PC-9 (cell line): ENCODE results near the gene TCTN2. TPM values are rescaled to one million over a fixed set of nuclear protein-coding genes. Genes with fewer than 3 reads are reported as not detected.

Experiments
- BruUV-seq: library from RNA; stranded (reverse); fragments of 400-500 nt; replicated peaks from 2 replicates; lab custom pipeline; 2021; lab: Mats Ljungman, UMichigan
- CTCF ChIA-PET: fragments of 300-600 bp; sonication (Branson Sonifier 250); formaldehyde crosslinking; loops from one replicate; lab custom pipeline; 2022; ENCODE audit warnings: antibody characterized with exemption; lab: Charles Lee
- POLR2A ChIA-PET: fragments of 300-600 bp; sonication (Branson Sonifier 250); formaldehyde crosslinking; loops from one replicate; lab custom pipeline; 2022; ENCODE audit warnings: antibody characterized with exemption; ENCODE audit not compliant: unreplicated experiment; lab: Charles Lee
- DNase-seq, 2 experiments: peaks; one replicate each; pipeline versions ENCODE4 v3.0.0 to v3.0.0-alpha.2; 2015 to 2022; ENCODE audit warnings: mixed read lengths in 1 of 2
- H2AFZ ChIP-seq: fragments of 200-600 bp; sonication (generic); 2 replicates; pipeline ENCODE4 v1.8.1; 2017; ENCODE audit warnings: antibody characterized with exemption
- H3F3A ChIP-seq: fragments of 200-600 bp; sonication (generic); 2 replicates; pipeline ENCODE4 v1.8.1; 2017; ENCODE audit warnings: antibody characterized with exemption, mild to moderate bottlenecking, low read depth; ENCODE audit not compliant: insufficient read depth
- H3K27ac ChIP-seq: fragments of 200-600 bp; sonication (generic); 2 replicates; pipeline ENCODE4 v1.6.1; 2016; ENCODE audit warnings: mixed run types
- H3K27me3 ChIP-seq: fragments of 200-600 bp; sonication (generic); 2 replicates; pipeline ENCODE4 v1.6.1; 2016; ENCODE audit warnings: low read depth, mixed run types; ENCODE audit not compliant: insufficient read depth
- H3K36me3 ChIP-seq: fragments of 200-600 bp; sonication (generic); 2 replicates; pipeline ENCODE4 v1.6.1; 2016; ENCODE audit warnings: low read depth, mixed run types
- H3K4me1 ChIP-seq: fragments of 200-600 bp; sonication (generic); replicated peaks from 2 replicates; pipeline ENCODE4 v1.6.1; 2016; ENCODE audit warnings: mixed run types; ENCODE audit not compliant: insufficient read depth
- H3K4me2 ChIP-seq: fragments of 200-600 bp; sonication (generic); 2 replicates; pipeline ENCODE4 v1.6.1; 2017; ENCODE audit warnings: mixed run types
- H3K4me3 ChIP-seq: fragments of 200-600 bp; sonication (generic); 2 replicates; pipeline ENCODE4 v1.6.1; 2016; ENCODE audit warnings: mixed run types
- H3K79me2 ChIP-seq: fragments of 200-600 bp; sonication (generic); 2 replicates; pipeline ENCODE4 v1.6.1; 2017; ENCODE audit warnings: low read depth, mixed run types
- H3K9me2 ChIP-seq: fragments of 200-600 bp; sonication (generic); 2 replicates; pipeline ENCODE4 v1.8.1; 2017; ENCODE audit warnings: mild to moderate bottlenecking; ENCODE audit not compliant: insufficient read depth
- H3K9me3 ChIP-seq: fragments of 200-600 bp; sonication (generic); 2 replicates; pipeline ENCODE4 v1.8.1; 2016; ENCODE audit warnings: low read depth; ENCODE audit not compliant: insufficient read depth
- H4K20me1 ChIP-seq: fragments of 200-600 bp; sonication (generic); 2 replicates; pipeline ENCODE4 v1.8.1; 2017; ENCODE audit not compliant: insufficient read depth
- CTCF ChIP-seq: fragments of 200-600 bp; sonication (generic); conservative IDR thresholded peaks from 2 replicates; pipeline ENCODE4 v1.6.1; 2017; ENCODE audit warnings: mixed run types, antibody characterized with exemption, mild to moderate bottlenecking, moderate library complexity
- EZH2 ChIP-seq: fragments of 200-600 bp; sonication (generic); IDR thresholded peaks from 2 replicates; pipeline ENCODE4 v1.8.0; 2017; ENCODE audit warnings: antibody characterized with exemption, low read depth
- intact Hi-C: fragments of 100-400 bp; cut with micrococcal nuclease; formaldehyde crosslinking; loops from one replicate; pipeline ENCODE4 v1.10.0; 2022; ENCODE audit not compliant: unreplicated experiment
- total RNA-seq: library from RNA; stranded (reverse); gene quantifications from 2 replicates; pipeline ENCODE4 v1.2.3, GENCODE V29; 2021

TCTN2 gene
- total RNA-seq, 1 experiment from 2014 or later = 21.9 TPM

DNA sequence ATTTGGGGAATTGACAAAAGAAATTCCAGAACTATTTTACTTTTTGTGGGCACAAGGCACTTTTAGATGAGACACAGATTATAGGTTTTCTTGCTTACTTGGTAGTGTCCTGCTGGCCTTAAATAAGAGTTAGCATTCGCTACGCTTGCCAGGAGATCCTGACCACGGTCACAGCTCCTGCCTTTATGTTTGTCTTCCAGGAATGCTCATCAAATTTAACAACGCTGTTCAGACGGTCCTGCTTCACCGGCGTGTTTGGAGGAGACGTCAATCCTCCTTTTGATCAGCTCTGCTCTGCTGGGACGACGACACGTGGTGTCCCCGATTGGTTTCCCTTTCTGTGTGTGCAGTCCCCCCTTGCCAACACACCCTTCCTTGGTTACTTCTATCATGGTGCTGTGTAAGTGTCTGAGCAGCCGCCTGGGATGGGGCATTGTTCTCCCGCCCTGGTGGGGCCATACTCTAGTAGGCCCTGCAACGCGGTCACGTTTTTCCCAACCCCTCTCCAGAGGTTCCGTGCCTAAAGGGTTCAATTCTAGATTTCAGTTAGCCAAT, 15.8 kb downstream of the TCTN2 start:
- no peak overlapping the region for H2AFZ ChIP-seq
- H4K20me1 ChIP-seq = no peaks in the 10 kb centered on the region
- BruUV-seq = no TSS peak
- POLR2A ChIA-PET = no interaction called here
- no peaks in the 10 kb centered on the region for H3K27me3 ChIP-seq
- H3K9me2 ChIP-seq = no peaks in the 10 kb centered on the region
- H3K4me1 ChIP-seq = no peaks in the 10 kb centered on the region
- no peaks in the 10 kb centered on the region for H3K9me3 ChIP-seq
- CTCF ChIA-PET = interaction anchor here (0.6 kb wide), 1 partner anchor 23 kb away, joined by 3 read pairs; no protein-coding TSS in a partner anchor
- intact Hi-C loops = no loop called here
- TF ChIP-seq EZH2 (no peak), CTCF (no peak)
- no peak for DNase-seq
- H3K27ac ChIP-seq = no peak overlapping the region
- no peaks in the 10 kb centered on the region for H3K36me3 ChIP-seq
- H3K4me3 ChIP-seq = no peak overlapping the region
- no peaks in the 10 kb centered on the region for H3F3A ChIP-seq
- H3K79me2 ChIP-seq = no peaks in the 10 kb centered on the region
- no peak overlapping the region for H3K4me2 ChIP-seq

DNA sequence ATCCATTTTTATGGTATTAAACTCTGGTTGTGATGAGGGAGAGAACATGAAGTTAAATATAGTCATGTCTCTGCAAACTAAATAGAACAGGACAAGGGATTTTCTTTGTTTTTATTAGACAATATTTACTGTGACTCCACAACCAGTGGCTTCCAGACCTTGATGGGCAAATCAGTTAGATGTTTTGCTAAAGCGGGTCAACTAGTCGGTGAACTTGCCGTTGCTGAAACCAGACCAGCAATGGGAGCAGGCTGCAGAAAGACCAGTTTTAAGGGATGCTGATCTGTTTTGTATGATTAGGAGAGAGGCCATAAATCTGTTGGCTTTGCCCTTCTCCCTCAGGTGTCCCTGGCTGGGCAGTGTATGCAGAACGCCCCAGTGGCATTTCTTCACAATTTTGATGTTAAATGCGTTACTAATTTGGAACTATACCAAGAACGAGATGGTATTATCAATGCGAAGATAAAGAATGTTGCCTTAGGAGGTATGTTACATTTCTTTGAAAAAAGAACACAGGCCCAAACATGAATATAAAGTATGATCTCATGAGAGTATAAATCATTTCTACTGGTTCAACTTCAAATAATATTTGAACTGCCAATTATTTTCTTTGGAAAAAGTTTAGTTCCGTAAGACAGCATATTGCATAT, 19.4 kb downstream of the TCTN2 start:
- H3K4me2 ChIP-seq = no peak overlapping the region
- intact Hi-C loops = no loop called here
- H3K9me3 ChIP-seq = no peaks in the 10 kb centered on the region
- H3K9me2 ChIP-seq = no peaks in the 10 kb centered on the region
- no peak overlapping the region for H3K4me3 ChIP-seq
- no peaks in the 10 kb centered on the region for H3K36me3 ChIP-seq
- no peak for DNase-seq
- no peaks in the 10 kb centered on the region for H3K4me1 ChIP-seq
- ChIA-PET POLR2A (no interaction called here), CTCF (no interaction called here)
- H3K27ac ChIP-seq = no peak overlapping the region
- no peak overlapping the region for H2AFZ ChIP-seq
- H3K27me3 ChIP-seq = no peaks in the 10 kb centered on the region
- H3F3A ChIP-seq = no peaks in the 10 kb centered on the region
- TF ChIP-seq CTCF = no peak
- no peak for TF ChIP-seq EZH2
- BruUV-seq = no TSS peak
- H3K79me2 ChIP-seq = no peaks in the 10 kb centered on the region
- no peaks in the 10 kb centered on the region for H4K20me1 ChIP-seq

DNA sequence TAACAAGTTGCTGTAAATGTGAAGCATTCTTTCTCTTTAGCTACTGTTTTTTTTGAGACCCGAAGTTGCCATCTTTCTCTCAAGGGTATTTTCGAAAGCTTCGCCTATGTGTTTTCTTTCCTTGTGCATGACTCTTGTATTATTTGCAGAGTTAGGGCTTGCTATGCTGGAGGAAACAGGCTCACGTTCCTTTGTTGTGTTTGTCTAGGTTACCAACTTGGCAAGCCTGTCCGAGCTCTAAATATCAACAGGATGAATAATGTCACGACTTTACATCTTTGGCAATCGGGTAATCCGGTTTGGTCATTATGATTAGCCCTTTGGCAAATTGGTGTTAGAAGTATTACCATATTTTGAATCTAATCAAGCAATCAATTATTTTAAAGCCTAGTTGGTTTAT, 25.3 kb downstream of the TCTN2 start:
- no peaks in the 10 kb centered on the region for H3K9me2 ChIP-seq
- peak overlapping the region; percentile 67 for H3K27ac ChIP-seq
- no peak overlapping the region for H2AFZ ChIP-seq
- no peaks in the 10 kb centered on the region for H3K79me2 ChIP-seq
- TF ChIP-seq CTCF (no peak), EZH2 (no peak)
- H3K9me3 ChIP-seq = no peaks in the 10 kb centered on the region
- peak in 1 of 2 experiments; percentile 86 for DNase-seq
- H3K4me2 ChIP-seq = peak overlapping the region; percentile 43
- intact Hi-C loops = no loop called here
- no peak overlapping the region for H3K4me3 ChIP-seq
- peaks cover 11% of the 10 kb centered on the region for H3K4me1 ChIP-seq
- POLR2A ChIA-PET = no interaction called here
- H4K20me1 ChIP-seq = no peaks in the 10 kb centered on the region
- H3F3A ChIP-seq = peaks cover 4% of the 10 kb centered on the region; the same call in 1 of the 2 replicates
- H3K36me3 ChIP-seq = no peaks in the 10 kb centered on the region
- no TSS peak for BruUV-seq
- H3K27me3 ChIP-seq = no peaks in the 10 kb centered on the region
- CTCF ChIA-PET = no interaction called here
